Measurements from ENCODE around the gene UBAP1.
"Not testable (repeated sequence)": the region's sequence is repeated elsewhere in the genome, so short reads cannot be mapped to it uniquely, and the experiment has no call there.

Gene UBAP1

GRCh38 chr9:34246453-34246852, 67.6 kb downstream of the UBAP1 start:
- in situ Hi-C loops (cut with HindIII; ENCODE audit: low sequenced_read_pairs) = no loop called here
- no peak for TF ChIP-seq CTCF (IDR thresholded peaks at IDR 0.05; ENCODE audit: low read depth, low read length, missing control alignments)
- no peak for DNase-seq (ENCODE audit: low read depth)
- no peak overlapping the region for H3K4me3 ChIP-seq (ENCODE audit: low read depth, low read length)

- DNase-seq (ENCODE audit: low read depth); H3K4me3 ChIP-seq (ENCODE audit: low read depth, low read length); in situ Hi-C loops (cut with HindIII; ENCODE audit: low sequenced_read_pairs): not testable (repeated sequence)
These were observed 68.9 kb downstream of the UBAP1 start for GRCh38 chr9:34247782-34248181.

- no peak for DNase-seq (ENCODE audit: low read depth)
- in situ Hi-C loops (cut with HindIII; ENCODE audit: low sequenced_read_pairs) = no loop called here
- H3K4me3 ChIP-seq (ENCODE audit: low read depth, low read length) = no peak overlapping the region
- TF ChIP-seq CTCF (IDR thresholded peaks at IDR 0.05; ENCODE audit: low read depth, low read length, missing control alignments) = no peak
These were observed 70.4 kb downstream of the UBAP1 start for GRCh38 chr9:34249274-34249673.

GRCh38 chr9:34250721-34251120, 71.9 kb downstream of the UBAP1 start:
- no peak for DNase-seq (ENCODE audit: low read depth)
- no peak overlapping the region for H3K4me3 ChIP-seq (ENCODE audit: low read depth, low read length)
- TF ChIP-seq CTCF (IDR thresholded peaks at IDR 0.05; ENCODE audit: low read depth, low read length, missing control alignments) = no peak
- in situ Hi-C loops (cut with HindIII; ENCODE audit: low sequenced_read_pairs) = no loop called here

GRCh38 chr9:34252016-34252415, 73.2 kb downstream of the UBAP1 start:
- TF ChIP-seq CTCF (IDR thresholded peaks at IDR 0.05; ENCODE audit: low read depth, low read length, missing control alignments) = no peak
- peak; percentile 66 for DNase-seq (ENCODE audit: low read depth)
- in situ Hi-C loops (cut with HindIII; ENCODE audit: low sequenced_read_pairs) = no loop called here
- H3K4me3 ChIP-seq (ENCODE audit: low read depth, low read length) = no peak overlapping the region

- in situ Hi-C loops (cut with HindIII; ENCODE audit: low sequenced_read_pairs) = no loop called here
- DNase-seq (ENCODE audit: low read depth) = no peak
- no peak overlapping the region for H3K4me3 ChIP-seq (ENCODE audit: low read depth, low read length)
- TF ChIP-seq CTCF (IDR thresholded peaks at IDR 0.05; ENCODE audit: low read depth, low read length, missing control alignments) = peak; percentile 98
These were observed 74.0 kb downstream of the UBAP1 start for GRCh38 chr9:34252670-34253459.

GRCh38 chr9:34253460-34253837, 74.6 kb downstream of the UBAP1 start:
- DNase-seq (ENCODE audit: low read depth) = no peak
- in situ Hi-C loops (cut with HindIII; ENCODE audit: low sequenced_read_pairs) = no loop called here
- peak; percentile 30 for TF ChIP-seq CTCF (IDR thresholded peaks at IDR 0.05; ENCODE audit: low read depth, low read length, missing control alignments)
- H3K4me3 ChIP-seq (ENCODE audit: low read depth, low read length) = no peak overlapping the region
